ENCODE results near the gene CRYZL1.

DNA sequence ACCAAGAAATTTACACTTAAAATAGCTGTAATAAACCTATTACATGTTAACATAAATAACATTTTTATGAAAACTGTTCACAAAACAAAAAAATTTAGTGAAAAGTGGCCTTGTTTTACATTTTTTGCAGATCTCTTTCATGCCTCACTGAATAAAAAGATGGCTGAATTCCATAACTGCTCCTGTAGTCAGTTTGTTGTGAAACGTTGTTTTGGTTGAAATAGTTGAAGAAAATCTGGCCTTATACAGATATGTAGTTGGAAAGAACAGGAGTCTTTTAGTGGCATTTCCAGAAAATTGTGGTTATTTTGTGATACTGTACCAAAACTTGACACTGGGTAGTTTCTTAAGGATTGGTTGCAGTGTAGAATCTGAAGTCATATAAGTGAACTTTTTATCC is 18.9 kb upstream of the CRYZL1 start:
- no peak for TF ChIP-seq POLR2A (IDR thresholded peaks at IDR 0.05)
- TF ChIP-seq, protein P1, sequence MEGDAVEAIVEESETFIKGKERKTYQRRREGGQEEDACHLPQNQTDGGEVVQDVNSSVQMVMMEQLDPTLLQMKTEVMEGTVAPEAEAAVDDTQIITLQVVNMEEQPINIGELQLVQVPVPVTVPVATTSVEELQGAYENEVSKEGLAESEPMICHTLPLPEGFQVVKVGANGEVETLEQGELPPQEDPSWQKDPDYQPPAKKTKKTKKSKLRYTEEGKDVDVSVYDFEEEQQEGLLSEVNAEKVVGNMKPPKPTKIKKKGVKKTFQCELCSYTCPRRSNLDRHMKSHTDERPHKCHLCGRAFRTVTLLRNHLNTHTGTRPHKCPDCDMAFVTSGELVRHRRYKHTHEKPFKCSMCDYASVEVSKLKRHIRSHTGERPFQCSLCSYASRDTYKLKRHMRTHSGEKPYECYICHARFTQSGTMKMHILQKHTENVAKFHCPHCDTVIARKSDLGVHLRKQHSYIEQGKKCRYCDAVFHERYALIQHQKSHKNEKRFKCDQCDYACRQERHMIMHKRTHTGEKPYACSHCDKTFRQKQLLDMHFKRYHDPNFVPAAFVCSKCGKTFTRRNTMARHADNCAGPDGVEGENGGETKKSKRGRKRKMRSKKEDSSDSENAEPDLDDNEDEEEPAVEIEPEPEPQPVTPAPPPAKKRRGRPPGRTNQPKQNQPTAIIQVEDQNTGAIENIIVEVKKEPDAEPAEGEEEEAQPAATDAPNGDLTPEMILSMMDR (IDR thresholded peaks at IDR 0.05) = no peak

Measured in testis (tissue), 2 donors.